ENCODE data around the gene RNF166. TPM values are rescaled to one million over a fixed set of nuclear protein-coding genes. Genes with fewer than 3 reads are reported as not detected.

RNF166 gene
- total and polyA plus RNA-seq, 2 of the 13 experiments (the other 11 are each of a cell fraction or from before 2014, with no cell fraction given) = 21.4 to 23.0 TPM

- no peak for TF ChIP-seq ZC3H4 (CRISPR knock-in tag; IDR thresholded peaks at IDR 0.05; ENCODE audit: borderline replicate concordance)
- no peak for TF ChIP-seq ZNF276 (CRISPR knock-in tag; IDR thresholded peaks at IDR 0.05; ENCODE audit: low read depth)
- no peak for TF ChIP-seq PCBP1 (IDR thresholded peaks at IDR 0.05; ENCODE audit: borderline replicate concordance, low read depth, low read length)
- TF ChIP-seq MYNN (CRISPR knock-in tag; IDR thresholded peaks at IDR 0.05; ENCODE audit: low read depth) = no peak
- TF ChIP-seq SIN3A (IDR thresholded peaks at IDR 0.05; ENCODE audit: borderline replicate concordance, low read depth, low read length) = no peak
- peak in 1 of 2 experiments; percentile 32; a peak in 1 of 4 replicates for TF ChIP-seq KLF16 (CRISPR knock-in tag; IDR thresholded peaks at IDR 0.05)
- no peak for TF ChIP-seq ZSCAN12 (CRISPR knock-in tag; IDR thresholded peaks at IDR 0.05)
- TF ChIP-seq RAD51 (IDR thresholded peaks at IDR 0.05; ENCODE audit: borderline replicate concordance) = no peak
- TF ChIP-seq ZBTB33 (CRISPR knock-in tag; IDR thresholded peaks at IDR 0.05) = peak; percentile 9; the same call in 1 of the 2 replicates
- TF ChIP-seq PBX3 (CRISPR knock-in tag; IDR thresholded peaks at IDR 0.05; ENCODE audit: borderline replicate concordance) = no peak
- TF ChIP-seq ZNF75D (CRISPR knock-in tag; IDR thresholded peaks at IDR 0.05; ENCODE audit: borderline replicate concordance) = no peak
- no peak for TF ChIP-seq ZBTB38 (CRISPR knock-in tag; IDR thresholded peaks at IDR 0.05)
- no peak for TF ChIP-seq ZNF678 (CRISPR knock-in tag; IDR thresholded peaks at IDR 0.05)
- no peak for TF ChIP-seq PRPF4 (IDR thresholded peaks at IDR 0.05; ENCODE audit: low read depth, low read length, poor library complexity, severe bottlenecking)
- TF ChIP-seq SMAD3 (CRISPR knock-in tag; IDR thresholded peaks at IDR 0.05) = 0 out of 2 replicates have a peak, but pooled peaks have one; percentile 63
- no peak for TF ChIP-seq ZNF800 (CRISPR knock-in tag; IDR thresholded peaks at IDR 0.05)
- TF ChIP-seq HOMEZ (CRISPR knock-in tag; IDR thresholded peaks at IDR 0.05; ENCODE audit: low read depth) = 0 out of 2 replicates have a peak, but pooled peaks have one; percentile 34
- TF ChIP-seq ZNF597 (CRISPR knock-in tag; IDR thresholded peaks at IDR 0.05) = no peak
- peak; percentile 23; the same call in 1 of the 2 replicates for TF ChIP-seq NR2F2 (IDR thresholded peaks at IDR 0.05; ENCODE audit: borderline replicate concordance, low read depth)
- TF ChIP-seq ZFY (CRISPR knock-in tag; IDR thresholded peaks at IDR 0.05) = peak; percentile 39; the same call in 1 of the 2 replicates
Observed at GRCh38 chr16:88681084-88681680, 25.0 kb downstream of the RNF166 start (continued).
